Esophagus (tissue), 2 donors: ENCODE results near the gene VRK3. TPM values are rescaled to one million over a fixed set of nuclear protein-coding genes. Genes with fewer than 3 reads are reported as not detected.

Experiments
- H3K27ac ChIP-seq, 2 donors: one replicate each; pipeline ENCODE4 v1.5.1; 2013; ENCODE audit warnings: low read depth in 2 of 2, mild to moderate bottlenecking in 2 of 2, inconsistent platforms in 1 of 2, low read length in 1 of 2, moderate library complexity in 1 of 2
- H3K27me3 ChIP-seq, 2 donors: one replicate each; pipeline ENCODE4 v1.6.1; 2013; ENCODE audit warnings: low read length in 2 of 2, control low read depth in 1 of 2, mild to moderate bottlenecking in 1 of 2; ENCODE audit not compliant: insufficient read depth in 2 of 2, control insufficient read depth in 1 of 2
- H3K36me3 ChIP-seq, 2 donors: one replicate each; pipeline ENCODE4 v1.6.1; 2013; ENCODE audit warnings: low read length in 1 of 2; ENCODE audit not compliant: control insufficient read depth in 2 of 2, insufficient read depth in 2 of 2
- H3K4me1 ChIP-seq, 2 donors: one replicate each; pipeline ENCODE4 v1.6.1; 2013; ENCODE audit warnings: low read length in 1 of 2; ENCODE audit not compliant: control insufficient read depth in 2 of 2, insufficient read depth in 2 of 2
- H3K4me3 ChIP-seq, 2 donors: one replicate each; pipeline ENCODE4 v1.5.1; 2013; ENCODE audit warnings: low read length in 2 of 2, mild to moderate bottlenecking in 2 of 2, low read depth in 1 of 2, moderate library complexity in 1 of 2
- H3K9me3 ChIP-seq, 2 donors: one replicate each; pipeline ENCODE4 v1.6.1; 2013; ENCODE audit warnings: mild to moderate bottlenecking in 2 of 2, low read depth in 1 of 2, low read length in 1 of 2, moderate library complexity in 1 of 2; ENCODE audit not compliant: control insufficient read depth in 2 of 2, insufficient read depth in 1 of 2
- WGBS, 2 donors: extraction: QIAGEN DNeasy Blood & Tissue Kit; methylation state at CpG; one replicate each; pipeline ENCODE4 v1.1.7; 2013; 5-methylcytosine and 5-hydroxymethylcytosine counted together
- polyA plus RNA-seq, 2 donors: library from polyadenylated mRNA; stranded (reverse); fragments of 200-250 nt; gene quantifications; one replicate each; pipeline ENCODE4 v1.2.3, GENCODE V29; 2013
- donor health status: healthy with polysubstance abuse.
- donor health status: Bipolar disorder and iron deficiency.

Gene VRK3
- polyA plus RNA-seq, 2 donors: 12.5 to 14.1 TPM

GRCh38 chr19:49931293-49932040 lies 93.7 kb downstream of the VRK3 start:
- WGBS, 2 donors: 93 to 97% methylated on average over 7 of the region's 7 CpGs
- H3K27ac ChIP-seq: no peak overlapping the region
- H3K9me3 ChIP-seq: no peaks in the 10 kb centered on the region
- peaks cover 0 to 9% of the 10 kb centered on the region in 2 donors for H3K36me3 ChIP-seq
- no peak overlapping the region for H3K4me3 ChIP-seq
- no peaks in the 10 kb centered on the region for H3K27me3 ChIP-seq
- peaks cover 0 to 6% of the 10 kb centered on the region in 2 donors for H3K4me1 ChIP-seq

- no peaks in the 10 kb centered on the region for H3K27me3 ChIP-seq
- H3K36me3 ChIP-seq: peaks cover 0 to 9% of the 10 kb centered on the region in 2 donors
- 58 to 59% methylated on average over 15 of the region's 15 CpGs for WGBS, 2 donors
- no peak overlapping the region for H3K4me3 ChIP-seq
- H3K9me3 ChIP-seq: no peaks in the 10 kb centered on the region
- H3K27ac ChIP-seq: peak overlapping the region in 1 of 2 donors; percentile 90
- H3K4me1 ChIP-seq: peaks cover 0 to 6% of the 10 kb centered on the region in 2 donors
These were observed 94.6 kb downstream of the VRK3 start for GRCh38 chr19:49930483-49931011.

GRCh38 chr19:49929611-49930482 lies 95.3 kb downstream of the VRK3 start:
- Histone ChIP-seq H3K4me1 (peaks cover 0 to 6% of the 10 kb centered on the region in 2 donors), H3K27ac (peak overlapping the region; percentile 88 to 90), H3K27me3 (no peaks in the 10 kb centered on the region), H3K36me3 (peaks cover 0 to 9% of the 10 kb centered on the region in 2 donors), H3K4me3 (peak overlapping the region; percentile 80 to 85), H3K9me3 (no peaks in the 10 kb centered on the region)
- 3 to 4% methylated on average over 43 of the region's 43 CpGs for WGBS, 2 donors

- Histone ChIP-seq H3K4me3 (peak within 1 kb of the TSS; percentile 80 to 85), H3K36me3 (peaks cover 0 to 13% of the 10 kb centered on the region in 2 donors), H3K27ac (peak within 1 kb of the TSS; percentile 88 to 90), H3K27me3 (no peaks in the 10 kb centered on the region), H3K9me3 (no peaks in the 10 kb centered on the region), H3K4me1 (peaks cover 0 to 6% of the 10 kb centered on the region in 2 donors)
- 0% methylated on average over 37 to 48 of the region's 48 CpGs for WGBS, 2 donors
These were observed 96.0 kb downstream of the VRK3 start, which contains the start of the genes ATF5 and NUP62 for GRCh38 chr19:49929121-49929610. TSS of gene ATF5 (plus strand) at chr19:49929205. CDS start at chr19:49930851, 1,646 bp downstream. TSS of gene NUP62 (minus strand) at chr19:49929504. CDS start at chr19:49909807, 19,697 bp downstream.

- Histone ChIP-seq H3K4me1 (peaks cover 0 to 6% of the 10 kb centered on the region in 2 donors), H3K27ac (no peak overlapping the region), H3K4me3 (no peak overlapping the region)
These were observed 97.5 kb downstream of the VRK3 start for GRCh38 chr19:49927526-49928264.

GRCh38 chr19:49926515-49926914 lies 98.7 kb downstream of the VRK3 start:
- Histone ChIP-seq H3K36me3 (peaks cover 7 to 26% of the 10 kb centered on the region in 2 donors), H3K4me1 (peaks cover 0 to 6% of the 10 kb centered on the region in 2 donors), H3K27me3 (no peaks in the 10 kb centered on the region), H3K4me3 (no peak overlapping the region), H3K9me3 (no peaks in the 10 kb centered on the region), H3K27ac (no peak overlapping the region)
- WGBS, 2 donors: 89 to 92% methylated on average over 10 of the region's 10 CpGs

More at GRCh38 chr19:49927526-49928264, 97.5 kb downstream of the VRK3 start:
- H3K36me3 ChIP-seq: peaks cover 5 to 23% of the 10 kb centered on the region in 2 donors
- no peaks in the 10 kb centered on the region for H3K9me3 ChIP-seq
- H3K27me3 ChIP-seq: no peaks in the 10 kb centered on the region
- 80% methylated on average over 14 of the region's 14 CpGs for WGBS, 2 donors

Other genes starting within 250 kb of the VRK3 start
- 10 to 100 TPM; 11.3 to 12.1 TPM for gene FUZ, start 212.1 kb downstream of the VRK3 start, polyA plus RNA-seq
- gene MED25, start 207.1 kb downstream of the VRK3 start, polyA plus RNA-seq: 10 to 100 TPM; 27.7 to 54.9 TPM
- gene PTOV1, start 174.2 kb downstream of the VRK3 start, polyA plus RNA-seq: 10 to 100 TPM; 59.1 to 92.8 TPM
- 10 to 100 TPM; 27.5 to 65.1 TPM for gene PNKP, start 157.8 kb downstream of the VRK3 start, polyA plus RNA-seq
- gene AKT1S1, start 148.0 kb downstream of the VRK3 start, polyA plus RNA-seq: 10 to 100 TPM; 33.8 to 46.9 TPM
- gene TBC1D17, start 147.7 kb downstream of the VRK3 start, polyA plus RNA-seq: 10 to 100 TPM; 21.8 to 32.6 TPM
- gene IL4I1, start 128.5 kb downstream of the VRK3 start, polyA plus RNA-seq: under 1 TPM; 0.18 to 0.45 TPM
- 10 to 100 TPM; 15.5 to 24.3 TPM for gene ATF5, start 96.2 kb downstream of the VRK3 start, polyA plus RNA-seq
- gene NUP62, start 95.9 kb downstream of the VRK3 start, polyA plus RNA-seq: 10 to 100 TPM; 16.5 to 21.4 TPM
- under 1 TPM; 0.11 to 0.16 TPM for gene SIGLEC11, start 64.2 kb downstream of the VRK3 start, polyA plus RNA-seq
- gene ZNF473, start 633 bp upstream of the VRK3 start, polyA plus RNA-seq: 1 to 10 TPM; 1.8 to 1.9 TPM
- not detected for gene IZUMO2, start 137.9 kb upstream of the VRK3 start, polyA plus RNA-seq
- gene MYH14, start 178.2 kb upstream of the VRK3 start, polyA plus RNA-seq: 100 to 1,000 TPM in 1 of 2 donors, 10 to 100 TPM in 1; 72.9 to 110 TPM